OCI-LY7 (cell line): ENCODE measurements around the gene KLF16.
"Not testable (repeated sequence)": the region's sequence is repeated elsewhere in the genome, so short reads cannot be mapped to it uniquely, and the experiment has no call there.

Source experiments
- EZH2phosphoT487 ChIP-seq: fragments of 200-600 bp; sonication (generic); IDR thresholded peaks from 2 replicates; pipeline ENCODE4 v1.6.1; 2018; ENCODE audit warnings: low read depth, borderline replicate concordance, mild to moderate bottlenecking, mixed run types, antibody characterized with exemption, low read length, moderate library complexity, mixed read lengths
- TF ChIP-seq, protein P1 (sequence below): fragments of 200-600 bp; sonication (generic); conservative IDR thresholded peaks from 2 replicates; pipeline ENCODE4 v1.5.1; 2014; ENCODE audit warnings: mild to moderate bottlenecking, antibody characterized with exemption, low read length, moderate library complexity, mixed read lengths

DNA sequence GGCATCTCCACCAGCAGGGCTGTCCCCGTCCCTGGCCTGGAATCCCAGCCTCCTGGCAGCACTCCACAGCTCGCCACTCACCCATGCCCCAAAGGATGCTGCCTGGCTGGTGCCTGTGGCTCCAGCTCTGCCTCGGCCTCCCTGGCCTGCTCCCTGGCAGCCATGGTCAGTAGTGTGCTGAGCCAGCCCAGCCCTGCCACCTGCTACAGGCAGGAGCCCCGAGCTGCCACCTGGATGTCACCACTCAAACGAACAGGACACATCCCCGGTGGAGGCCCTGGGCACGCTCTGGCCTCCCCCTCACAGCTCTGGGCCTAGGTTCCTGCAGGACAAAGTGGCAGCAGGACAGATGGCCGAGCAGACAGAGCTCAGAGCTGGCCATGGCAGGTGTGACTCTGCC lies 15.2 kb upstream of the KLF16 start:
- TF ChIP-seq, protein P1, sequence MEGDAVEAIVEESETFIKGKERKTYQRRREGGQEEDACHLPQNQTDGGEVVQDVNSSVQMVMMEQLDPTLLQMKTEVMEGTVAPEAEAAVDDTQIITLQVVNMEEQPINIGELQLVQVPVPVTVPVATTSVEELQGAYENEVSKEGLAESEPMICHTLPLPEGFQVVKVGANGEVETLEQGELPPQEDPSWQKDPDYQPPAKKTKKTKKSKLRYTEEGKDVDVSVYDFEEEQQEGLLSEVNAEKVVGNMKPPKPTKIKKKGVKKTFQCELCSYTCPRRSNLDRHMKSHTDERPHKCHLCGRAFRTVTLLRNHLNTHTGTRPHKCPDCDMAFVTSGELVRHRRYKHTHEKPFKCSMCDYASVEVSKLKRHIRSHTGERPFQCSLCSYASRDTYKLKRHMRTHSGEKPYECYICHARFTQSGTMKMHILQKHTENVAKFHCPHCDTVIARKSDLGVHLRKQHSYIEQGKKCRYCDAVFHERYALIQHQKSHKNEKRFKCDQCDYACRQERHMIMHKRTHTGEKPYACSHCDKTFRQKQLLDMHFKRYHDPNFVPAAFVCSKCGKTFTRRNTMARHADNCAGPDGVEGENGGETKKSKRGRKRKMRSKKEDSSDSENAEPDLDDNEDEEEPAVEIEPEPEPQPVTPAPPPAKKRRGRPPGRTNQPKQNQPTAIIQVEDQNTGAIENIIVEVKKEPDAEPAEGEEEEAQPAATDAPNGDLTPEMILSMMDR, result not testable (repeated sequence)
- TF ChIP-seq EZH2phosphoT487, result not testable (repeated sequence)
